GM12872 (cell line): Measurements from ENCODE around the gene HBQ1.

Experiments
- CTCF ChIP-seq: IDR thresholded peaks from 3 replicates; pipeline ENCODE4 v1.5.1; 2011; ENCODE audit warnings: low read depth, mild to moderate bottlenecking, low read length, moderate library complexity; ENCODE audit not compliant: insufficient read depth

The HBQ1 gene

GRCh38 chr16:154217-155030 lies 25.8 kb upstream of the HBQ1 start:
- no peak for TF ChIP-seq CTCF

- no peak for TF ChIP-seq CTCF
These were observed 25.2 kb upstream of the HBQ1 start for GRCh38 chr16:155031-155398.

- TF ChIP-seq CTCF, result no peak
These were observed 21.0 kb upstream of the HBQ1 start for GRCh38 chr16:159136-159849.

- no peak for TF ChIP-seq CTCF
These were observed 19.5 kb upstream of the HBQ1 start for GRCh38 chr16:160691-161190.

GRCh38 chr16:162271-162991 lies 17.8 kb upstream of the HBQ1 start:
- no peak for TF ChIP-seq CTCF

- TF ChIP-seq CTCF, result no peak
These were observed 15.3 kb upstream of the HBQ1 start for GRCh38 chr16:164827-165538.
